BJ (cell line): ENCODE data around the gene NLK. TPM values are rescaled to one million over a fixed set of nuclear protein-coding genes. Genes with fewer than 3 reads are reported as not detected.

Source experiments
- CTCF ChIA-PET: fragments of 350-600 bp; formaldehyde crosslinking; extraction: SDS; loops from one replicate; lab custom pipeline; 2021; ENCODE audit warnings: antibody characterized with exemption, inconsistent platforms; lab: Yijun Ruan, JAX
- POLR2A ChIA-PET: fragments of 300-600 bp; sonication (Branson Sonifier 250); formaldehyde crosslinking; extraction: SDS; loops from one replicate; lab custom pipeline; 2021; ENCODE audit warnings: antibody characterized with exemption; lab: Charles Lee
- DNase-seq: peaks from one replicate; pipeline ENCODE4 v3.0.0-alpha.2; 2011; ENCODE audit warnings: low read depth
- H3K27me3 ChIP-seq: 2 replicates; pipeline ENCODE4 v1.6.0; 2011; ENCODE audit warnings: low read length; ENCODE audit not compliant: control insufficient read depth, insufficient read depth
- H3K36me3 ChIP-seq: 2 replicates; pipeline ENCODE4 v1.5.1; 2011; ENCODE audit warnings: low read length; ENCODE audit not compliant: control insufficient read depth, insufficient read depth
- H3K4me3 ChIP-seq: 2 replicates; pipeline ENCODE4 v1.5.1; 2011; ENCODE audit warnings: low read depth, mild to moderate bottlenecking, control low read depth, low read length
- CTCF ChIP-seq: IDR thresholded peaks from 2 replicates; pipeline ENCODE4 v1.5.1; 2011; ENCODE audit warnings: low read depth, mild to moderate bottlenecking, control low read depth, inconsistent platforms, low read length, moderate library complexity; ENCODE audit not compliant: insufficient read depth
- polyA plus RNA-seq: library from polyadenylated mRNA; depleted of rRNA; stranded (reverse); fragments of >200 nt; gene quantifications from 2 replicates; pipeline ENCODE4 v1.2.3, GENCODE V29; 2011

Gene NLK
- polyA plus RNA-seq, 1 experiment, result 16.5 TPM

- Histone ChIP-seq H3K27me3 (no peaks in the 10 kb centered on the region), H3K4me3 (no peak overlapping the region), H3K36me3 (no peaks in the 10 kb centered on the region)
- ChIA-PET POLR2A (no interaction called here), CTCF (interaction anchor here (1.8 kb wide), 1 partner anchor 14 kb away, joined by 5 read pairs; no protein-coding TSS in a partner anchor)
- no peak for TF ChIP-seq CTCF
- no peak for DNase-seq
Measured at GRCh38 chr17:28219771-28220170, 177.3 kb downstream of the NLK start.

- no peak for DNase-seq
- no peak for TF ChIP-seq CTCF
- ChIA-PET CTCF (interaction anchor here (1.8 kb wide), 1 partner anchor 12 kb away, joined by 5 read pairs; no protein-coding TSS in a partner anchor), POLR2A (no interaction called here)
- Histone ChIP-seq H3K27me3 (no peaks in the 10 kb centered on the region), H3K4me3 (no peak overlapping the region), H3K36me3 (no peaks in the 10 kb centered on the region)
Measured at GRCh38 chr17:28221751-28222414, 179.4 kb downstream of the NLK start.

- POLR2A ChIA-PET, result interaction anchor here (0.6 kb wide), 1 partner anchor 151 kb away, joined by 7 read pairs; no protein-coding TSS in a partner anchor
- no peak for TF ChIP-seq CTCF
- no peak for DNase-seq
Measured at GRCh38 chr17:28225271-28225670, 182.8 kb downstream of the NLK start.

GRCh38 chr17:28225867-28226266, 183.4 kb downstream of the NLK start:
- H3K4me3 ChIP-seq, result no peak overlapping the region
- no peak for TF ChIP-seq CTCF
- DNase-seq, result no peak
- no peaks in the 10 kb centered on the region for H3K36me3 ChIP-seq
- ChIA-PET POLR2A (no interaction called here), CTCF (interaction anchor here (0.6 to 0.7 kb wide), 2 partner anchors 8 to 25 kb away, joined by 3 read pairs; no protein-coding TSS in a partner anchor)
- no peaks in the 10 kb centered on the region; the same call in 1 of the 2 replicates for H3K27me3 ChIP-seq

More at GRCh38 chr17:28225271-28225670, 182.8 kb downstream of the NLK start:
- Histone ChIP-seq H3K4me3 (no peak overlapping the region), H3K36me3 (no peaks in the 10 kb centered on the region), H3K27me3 (no peaks in the 10 kb centered on the region; the same call in 1 of the 2 replicates)
- CTCF ChIA-PET, result interaction anchor here (0.7 kb wide), 1 partner anchor 26 kb away, joined by 3 read pairs; no protein-coding TSS in a partner anchor

GRCh38 chr17:28226563-28227315, 184.3 kb downstream of the NLK start:
- no peaks in the 10 kb centered on the region; the same call in 1 of the 2 replicates for H3K27me3 ChIP-seq
- H3K4me3 ChIP-seq, result peak overlapping the region; percentile 38; the same call in 1 of the 2 replicates
- H3K36me3 ChIP-seq, result no peaks in the 10 kb centered on the region
- POLR2A ChIA-PET, result no interaction called here
- CTCF ChIA-PET, result interaction anchor here (0.6 kb wide), 1 partner anchor 7 kb away, joined by 3 read pairs; no protein-coding TSS in a partner anchor
- no peak for DNase-seq
- no peak for TF ChIP-seq CTCF
